ENCODE data around the gene RBBP6.

DNA sequence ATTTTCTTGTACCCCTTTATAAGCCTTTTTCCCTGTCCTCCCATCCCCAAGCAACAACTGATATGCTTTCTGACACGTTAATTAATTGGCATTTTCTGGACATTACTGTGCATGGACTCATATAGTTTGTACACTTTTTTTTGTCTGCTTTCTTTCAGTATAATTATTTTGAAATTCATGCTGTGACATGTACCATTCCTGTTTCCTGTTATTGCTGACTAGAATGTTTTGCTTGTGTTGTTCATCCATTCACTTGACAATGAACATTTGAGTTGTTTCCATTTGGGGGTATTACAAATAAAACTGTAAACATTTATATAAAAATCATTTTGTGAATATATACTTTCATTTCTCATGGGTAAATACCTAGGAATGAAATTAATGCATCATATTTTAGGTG, 50.6 kb downstream of the RBBP6 start:
- TF ChIP-seq CTCF (IDR thresholded peaks at IDR 0.05): no peak
- no peak for TF ChIP-seq POLR2AphosphoS5 (IDR thresholded peaks at IDR 0.05)
- TF ChIP-seq POLR2A (IDR thresholded peaks at IDR 0.05): no peak

All from prostate gland (tissue), 2 donors.